ENCODE results near the gene LSP1. TPM values are rescaled to one million over a fixed set of nuclear protein-coding genes. Genes with fewer than 3 reads are reported as not detected.

LSP1 gene
- total and polyA plus RNA-seq, 2 of the 8 experiments (the other 6 are each of a cell fraction or from before 2014, with no cell fraction given), result 0.03 TPM; not detected in 1

DNA sequence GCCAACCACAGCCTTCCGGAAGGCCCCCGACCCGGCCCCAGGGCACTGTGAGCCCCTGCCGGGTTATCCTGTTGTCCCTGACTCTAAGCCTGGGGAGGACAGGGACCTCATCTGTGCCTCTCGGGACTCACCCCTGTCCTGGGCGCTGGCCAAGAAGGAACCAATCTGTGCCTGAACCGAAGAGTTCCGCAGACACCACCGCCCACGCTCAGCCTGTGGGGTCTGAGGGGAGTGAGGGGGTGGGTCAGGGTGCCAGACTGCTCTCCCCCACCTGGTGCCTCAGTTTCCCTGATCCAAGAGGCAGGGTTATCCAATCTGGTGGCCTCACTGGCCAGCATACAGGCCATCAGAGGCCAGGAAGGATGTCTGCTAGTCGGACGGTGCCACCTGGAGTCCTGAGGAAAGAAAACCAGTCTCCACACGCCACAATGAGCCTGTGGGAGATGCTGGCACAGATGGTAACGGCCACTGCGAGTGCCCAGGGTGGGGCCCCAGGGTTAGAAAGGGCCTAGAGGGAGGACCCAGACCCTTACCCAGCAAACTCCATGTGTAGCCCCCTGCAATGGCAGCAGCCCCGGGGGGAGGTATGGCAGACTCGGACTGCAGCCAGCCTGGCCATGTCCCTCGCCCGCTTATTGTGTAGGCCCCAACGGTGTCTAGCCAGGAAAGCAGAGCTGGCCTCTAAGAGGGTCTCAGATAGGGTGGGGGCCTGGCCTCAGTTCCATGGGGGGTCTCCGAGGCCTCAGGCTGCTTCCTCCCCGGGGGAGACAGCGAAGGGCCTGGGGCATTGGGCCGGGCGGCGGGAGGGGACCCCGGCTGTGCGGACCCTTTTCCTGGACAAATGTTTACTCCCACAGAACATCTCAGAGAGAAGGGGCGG is 65.8 kb downstream of the LSP1 start:
- peaks cover 0 to 2% of the 10 kb centered on the region in 2 experiments for H4K20me1 ChIP-seq (replicated peaks in 1 of 2; ENCODE audit: control insufficient read depth in 1 of 2, insufficient read depth in 2 of 2, low read length in 2 of 2)
- no peak for TF ChIP-seq NANOG (IDR thresholded peaks at IDR 0.05; ENCODE audit: insufficient read depth, low read depth, low read length, poor library complexity, severe bottlenecking)
- TF ChIP-seq CTBP2 (IDR thresholded peaks at IDR 0.05; ENCODE audit: borderline replicate concordance, insufficient read depth, insufficient read length, low read length), result no peak
- TF ChIP-seq RAD21 (IDR thresholded peaks at IDR 0.05 in 1 of 2, conservative IDR thresholded peaks at IDR 0.05 in 1 of 2; ENCODE audit: low read depth in 2 of 2, low read length in 2 of 2), result peak in 1 of 2 experiments; percentile 18; a peak in 1 of 4 replicates
- no peak for TF ChIP-seq RBBP5 (IDR thresholded peaks at IDR 0.05; ENCODE audit: borderline replicate concordance, low read depth, low read length)
- TF ChIP-seq ASH2L (IDR thresholded peaks at IDR 0.05; ENCODE audit: low read length), result no peak
- no peak for FAIRE-seq
- no peak overlapping the region for H2BK20ac ChIP-seq (ENCODE audit: low read length)
- no peak overlapping the region for H3K56ac ChIP-seq (replicated peaks; ENCODE audit: insufficient read length, low read depth, low read length)
- CTCF ChIA-PET (ENCODE audit: partially characterized antibody), result interaction anchor here (0.6 to 4.4 kb wide), 24 partner anchors 9 to 968 kb away, joined by 3 to 47 read pairs (median 5); partner anchors contain the start of gene PRR33
- H3K14ac ChIP-seq (ENCODE audit: insufficient read length), result no peak overlapping the region
- no peak overlapping the region for H3K9ac ChIP-seq (replicated peaks in 1 of 4; ENCODE audit: extremely low read depth in 1 of 4, low read depth in 3 of 4, low read length in 3 of 4)
- H3K4me3 ChIP-seq (ENCODE audit: extremely low read depth in 1 of 4, insufficient read depth in 2 of 4, low read depth in 3 of 4, low read length in 4 of 4), result no peak overlapping the region
- H2BK15ac ChIP-seq (ENCODE audit: low read length), result no peak overlapping the region
- H3K9me3 ChIP-seq (ENCODE audit: insufficient read depth in 2 of 2, low read depth in 1 of 2, low read length in 1 of 2), result no peaks in the 10 kb centered on the region
- no peak overlapping the region for H3K18ac ChIP-seq (ENCODE audit: extremely low read depth, low read length)
- POLR2A ChIA-PET (ENCODE audit: partially characterized antibody), result no interaction called here
- H4K8ac ChIP-seq (ENCODE audit: extremely low read depth, insufficient read depth, low read length), result no peak overlapping the region; the same call in 1 of the 2 replicates
- H2BK12ac ChIP-seq (ENCODE audit: low read depth, low read length), result no peak overlapping the region
- H3K79me1 ChIP-seq (ENCODE audit: low read depth, low read length), result no peaks in the 10 kb centered on the region
- H3K27me3 ChIP-seq (replicated peaks in 1 of 4; ENCODE audit: control insufficient read depth in 3 of 4, extremely low read depth in 1 of 4, insufficient read depth in 3 of 4, low read length in 3 of 4), result no peaks in the 10 kb centered on the region
- 91% methylated on average over 16 of the region's 29 CpGs; no CpG with 5 or more reads in 1 of the 2 experiments for WGBS, 2 experiments (ENCODE audit: extremely low coverage in 1 of 2, insufficient coverage in 1 of 2, insufficient read length in 1 of 2, insufficient replicate concordance in 2 of 2, low coverage in 1 of 2, low lambda C conversion rate in 2 of 2, missing lambda C conversion rate in 1 of 2)
- H4K5ac ChIP-seq (ENCODE audit: insufficient read length, low read depth, low read length), result no peak overlapping the region
- H3K4me1 ChIP-seq (replicated peaks in 1 of 4; ENCODE audit: control insufficient read depth in 3 of 4, insufficient read depth in 4 of 4, low read length in 3 of 4), result peaks cover 0 to 3% (median 3%) of the 10 kb centered on the region in 4 experiments; a peak in 4 of 7 replicates
- no peak overlapping the region for H3K4ac ChIP-seq (replicated peaks; ENCODE audit: insufficient read length, low read depth, low read length)
- H2AK5ac ChIP-seq (ENCODE audit: low read depth, low read length), result no peak overlapping the region
- H2AFZ ChIP-seq (ENCODE audit: low read length), result no peak overlapping the region
- H3K79me2 ChIP-seq (ENCODE audit: control insufficient read depth in 1 of 2, insufficient read depth in 2 of 2, low read length in 2 of 2), result no peaks in the 10 kb centered on the region
- H2BK120ac ChIP-seq (replicated peaks; ENCODE audit: low read depth, low read length), result no peak overlapping the region
- DNase-seq (ENCODE audit: low read depth in 1 of 2, low spot score in 2 of 2), result no peak
- H4K91ac ChIP-seq (replicated peaks; ENCODE audit: insufficient read length, low read length), result no peak overlapping the region
- no peak overlapping the region for H3K23ac ChIP-seq (ENCODE audit: insufficient read length)
- no peaks in the 10 kb centered on the region for H3K36me3 ChIP-seq (ENCODE audit: control insufficient read depth in 2 of 4, insufficient read depth in 4 of 4, low read length in 3 of 4)
- H3K4me2 ChIP-seq (ENCODE audit: insufficient read depth in 1 of 2, low read depth in 2 of 2, low read length in 2 of 2), result no peak overlapping the region
- no peak overlapping the region for H2BK5ac ChIP-seq (ENCODE audit: low read depth, low read length)
- H3K23me2 ChIP-seq (ENCODE audit: low read depth, low read length), result peaks cover 5% of the 10 kb centered on the region; the same call in 1 of the 2 replicates
- H3K27ac ChIP-seq (ENCODE audit: low read depth, low read length), result no peak overlapping the region

Measured in H1 (cell line).